NCI-H2107 treated with DMSO at 0.1 percent for 48 hours (cell line): ENCODE measurements around the gene LHFPL2.
"Not testable (repeated sequence)": the region's sequence is repeated elsewhere in the genome, so short reads cannot be mapped to it uniquely, and the experiment has no call there.

Experiments
- DNase-seq: peaks from one replicate; lab custom pipeline; 2025; ENCODE audit not compliant: unreplicated experiment; lab: John Stamatoyannopoulos, UW

The LHFPL2 gene, protein sequence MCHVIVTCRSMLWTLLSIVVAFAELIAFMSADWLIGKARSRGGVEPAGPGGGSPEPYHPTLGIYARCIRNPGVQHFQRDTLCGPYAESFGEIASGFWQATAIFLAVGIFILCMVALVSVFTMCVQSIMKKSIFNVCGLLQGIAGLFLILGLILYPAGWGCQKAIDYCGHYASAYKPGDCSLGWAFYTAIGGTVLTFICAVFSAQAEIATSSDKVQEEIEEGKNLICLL

DNA sequence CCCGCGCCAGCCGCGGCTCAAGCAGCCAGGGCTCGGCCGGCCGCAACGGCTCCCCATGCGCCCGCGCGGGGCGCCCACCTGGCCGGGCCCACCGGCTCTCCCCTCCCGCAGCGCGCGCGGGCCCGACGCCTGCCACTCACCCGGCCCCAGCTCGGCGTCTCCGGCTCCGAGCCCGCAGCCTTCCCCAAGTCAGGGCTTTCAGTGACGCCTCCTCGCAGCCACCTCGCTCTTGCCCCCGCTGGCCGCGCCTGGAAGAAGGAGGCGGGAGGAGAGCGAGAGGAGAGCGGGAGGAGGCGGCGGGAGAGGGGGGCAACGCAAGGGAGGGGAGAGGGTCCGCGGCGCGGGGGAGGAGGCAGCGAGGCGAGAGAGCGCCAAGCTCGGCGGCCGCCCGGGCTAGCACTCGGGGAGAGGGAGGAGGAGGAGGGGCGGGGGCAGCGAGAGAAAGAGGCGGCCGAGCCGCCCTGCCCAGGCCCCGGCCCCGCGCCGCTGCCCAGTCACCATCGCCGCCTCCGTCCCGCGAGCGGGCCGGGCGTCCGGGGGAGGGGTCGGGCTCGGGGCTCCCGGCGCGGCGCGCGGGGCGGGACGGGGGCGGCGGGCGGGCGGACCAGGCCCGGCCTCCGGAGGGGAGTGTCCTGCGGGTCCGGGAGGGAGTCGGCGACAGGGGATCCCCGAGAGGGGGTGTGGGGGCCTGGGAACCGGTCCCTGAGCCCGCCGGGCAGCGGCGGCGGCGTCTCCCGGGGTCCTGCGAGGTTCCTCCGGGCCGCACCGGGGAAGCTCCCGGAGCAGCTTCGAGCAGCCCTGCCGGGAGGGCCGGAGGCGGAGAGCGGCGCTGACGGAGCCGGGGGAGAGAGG lies at the start of gene LHFPL2:
LHFPL2 (minus strand) TSS at position 414 of the 852 bp plus-strand sequence. CDS start 138,559 bp downstream, outside the sequence.
- no peak for DNase-seq

DNA sequence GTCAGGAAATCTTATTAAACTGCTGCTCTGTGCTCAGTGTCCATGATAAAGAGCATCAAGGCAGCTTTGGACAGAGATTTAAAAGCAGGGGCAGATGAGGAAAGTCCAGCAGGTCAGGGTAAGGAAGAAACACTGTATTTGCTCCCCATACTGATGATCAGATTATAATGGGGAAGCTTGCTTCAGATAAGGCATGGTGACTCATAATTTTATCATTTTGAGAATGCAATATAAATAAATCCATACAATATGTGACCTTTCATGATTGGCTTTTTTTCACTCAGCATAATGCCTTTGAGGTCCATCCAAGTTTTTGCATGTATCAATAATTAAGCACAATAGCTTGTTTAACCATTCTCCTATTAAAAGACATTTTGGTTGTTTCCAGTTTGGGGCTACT lies 48.1 kb upstream of the LHFPL2 start:
- no peak for DNase-seq

DNA sequence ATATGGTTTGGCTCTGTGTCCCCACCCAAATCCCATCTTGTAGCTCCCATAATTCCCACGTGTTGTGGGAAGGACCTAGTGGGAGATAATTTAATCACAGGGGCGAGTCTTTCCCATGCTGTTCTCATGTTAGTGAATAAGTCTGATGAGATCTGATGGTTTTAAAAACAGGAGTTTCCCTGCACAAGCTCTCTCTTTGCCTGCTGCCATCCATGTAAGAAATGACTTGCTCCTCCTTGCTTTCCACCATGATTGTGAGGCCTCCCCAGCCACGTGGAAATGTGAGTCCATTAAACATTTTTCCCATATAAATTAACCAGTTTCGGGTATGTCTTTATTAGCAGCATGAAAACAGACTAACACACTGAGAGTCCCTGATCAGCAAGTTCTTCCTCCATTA lies 47.5 kb upstream of the LHFPL2 start:
- not testable (repeated sequence) for DNase-seq

DNA sequence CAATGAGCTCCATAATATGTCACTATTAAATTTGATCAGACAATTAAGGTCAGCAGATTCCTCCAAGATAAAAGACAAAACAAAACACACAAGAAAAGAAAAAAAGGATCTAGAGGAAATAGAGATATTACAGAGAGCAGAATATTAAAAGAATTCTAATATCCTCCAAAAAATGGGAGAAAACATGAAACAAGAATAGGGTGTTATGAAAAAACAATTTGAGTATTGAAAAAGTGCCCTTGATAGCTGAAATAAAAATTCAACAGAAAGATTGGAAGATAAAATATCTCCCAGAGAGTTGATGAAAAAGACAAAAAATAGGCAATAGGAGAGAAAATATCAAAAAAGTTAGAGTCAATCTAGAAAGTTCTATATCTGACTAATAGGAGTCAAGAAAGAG lies 44.8 kb upstream of the LHFPL2 start:
- no peak for DNase-seq

DNA sequence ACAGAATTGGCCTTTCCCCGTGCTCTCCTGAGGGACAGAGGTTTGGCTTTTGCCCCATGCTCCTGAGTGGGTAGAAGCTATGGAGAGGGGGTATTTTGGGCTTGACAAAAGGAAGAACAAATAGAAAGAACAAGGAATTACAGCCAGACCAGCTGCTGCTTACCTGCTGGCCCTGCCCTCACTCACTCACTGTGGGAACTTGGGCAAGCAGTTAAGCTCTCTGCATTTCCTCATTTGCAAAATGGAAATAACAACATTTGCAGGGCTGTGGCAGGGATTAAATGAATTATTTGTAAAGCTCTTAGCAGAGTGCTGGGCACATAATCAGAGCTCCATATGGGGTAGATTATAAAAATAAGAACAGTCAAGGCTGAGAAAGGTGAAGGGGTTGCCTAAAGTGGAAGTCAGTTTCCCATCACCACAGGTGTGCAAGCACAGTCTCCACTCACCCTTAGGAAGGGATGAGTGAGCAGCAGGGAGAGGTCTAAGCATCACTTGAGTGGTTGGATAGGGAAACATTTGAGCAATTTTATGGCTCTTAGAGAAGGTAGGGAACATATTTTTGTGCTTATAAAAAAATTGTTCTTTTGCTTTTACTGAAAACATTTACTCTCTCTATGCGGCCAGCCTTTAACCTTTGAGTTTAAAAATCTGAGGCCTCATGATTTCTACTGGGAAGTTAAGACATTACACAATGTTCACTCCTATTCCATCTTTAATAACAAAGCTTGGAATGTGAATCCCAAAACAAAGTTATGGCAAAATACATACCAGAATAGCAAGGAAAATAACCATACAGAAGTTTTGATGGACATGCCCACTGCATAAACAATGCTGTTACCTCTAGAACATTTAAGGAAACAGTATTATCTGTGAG lies 42.8 kb upstream of the LHFPL2 start:
- no peak for DNase-seq

DNA sequence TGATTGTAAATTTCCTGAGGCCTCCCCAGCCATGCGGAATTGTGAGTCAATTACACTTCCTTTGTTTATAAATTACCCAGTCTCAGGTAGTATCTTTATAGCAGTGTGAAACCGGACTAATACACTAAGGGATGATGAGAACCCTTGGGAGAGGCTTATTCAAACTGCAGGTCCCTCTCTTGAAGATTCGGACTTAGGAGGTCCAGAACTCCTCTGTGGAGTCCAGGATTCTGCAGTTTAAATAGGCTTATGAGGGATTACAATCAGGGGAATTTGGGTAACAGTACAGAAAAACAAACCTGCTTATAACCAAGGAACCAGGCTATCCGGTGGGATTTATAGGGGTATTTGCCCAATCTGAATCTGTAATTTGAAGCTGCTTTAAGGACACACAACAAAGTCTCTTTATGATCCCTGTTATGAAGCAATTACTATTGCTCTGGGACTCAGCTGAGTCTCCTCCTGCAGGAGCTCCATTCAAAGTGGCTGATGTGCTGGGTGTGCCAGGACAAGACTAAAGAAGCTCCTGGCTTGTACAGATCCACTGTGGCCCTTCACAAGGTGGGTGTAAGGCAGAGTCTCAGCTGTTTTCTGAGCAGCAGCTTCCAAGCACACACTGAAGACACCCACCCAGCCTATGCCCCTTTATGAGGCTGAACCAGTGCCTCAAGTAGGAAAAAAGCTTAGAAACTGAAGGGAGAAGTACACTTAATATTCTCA lies 41.8 kb upstream of the LHFPL2 start:
- no peak for DNase-seq

DNA sequence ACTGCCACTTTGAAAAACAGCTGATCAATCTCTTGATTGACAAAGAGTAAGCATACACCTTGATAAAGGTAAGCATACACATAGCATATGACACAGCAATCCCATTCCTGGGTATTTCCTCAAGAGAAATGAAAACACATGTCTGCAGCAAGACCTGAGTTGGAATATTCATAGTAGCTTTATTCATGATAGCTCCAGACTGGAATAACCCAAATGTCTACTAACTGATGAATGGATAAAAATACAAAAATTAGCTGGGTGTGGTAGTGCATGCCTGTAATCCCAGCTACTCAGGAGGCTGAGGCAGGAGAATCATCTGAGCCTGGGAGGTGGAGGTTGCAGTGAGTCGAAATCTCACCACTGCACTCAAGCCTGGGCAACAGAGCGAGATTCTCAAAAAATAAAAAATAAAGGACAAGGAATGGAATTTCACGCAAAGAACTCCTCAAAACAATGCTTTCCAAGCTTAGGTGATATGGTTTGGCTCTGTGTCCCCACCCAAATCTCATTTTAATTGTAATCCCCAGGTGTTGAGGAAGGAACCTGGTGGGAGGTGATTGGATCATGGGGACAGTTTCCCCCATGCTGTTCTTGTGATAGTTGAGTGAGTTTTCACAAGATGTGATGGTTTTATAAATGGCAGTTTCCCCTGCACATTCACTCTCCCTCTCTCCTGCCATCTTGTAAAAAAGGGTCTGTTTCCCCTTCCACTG lies 41.1 kb upstream of the LHFPL2 start:
- DNase-seq = no peak

DNA sequence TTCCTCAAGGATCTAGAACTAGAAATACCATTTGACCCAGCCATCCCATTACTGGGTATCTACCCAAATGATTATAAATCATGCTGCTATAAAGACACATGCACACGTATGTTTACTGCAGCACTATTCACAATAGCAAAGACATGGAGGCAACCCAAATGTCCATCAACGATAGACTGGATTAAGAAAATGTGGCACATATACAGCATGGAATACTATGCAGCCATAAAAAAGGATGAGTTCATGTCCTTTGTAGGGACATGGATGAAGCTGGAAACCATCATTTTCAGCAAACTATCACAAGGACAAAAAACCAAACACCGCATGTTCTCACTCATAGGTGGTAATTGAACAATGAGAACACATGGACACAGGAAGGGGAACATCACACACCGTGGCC lies 38.9 kb upstream of the LHFPL2 start:
- not testable (repeated sequence) for DNase-seq

DNA sequence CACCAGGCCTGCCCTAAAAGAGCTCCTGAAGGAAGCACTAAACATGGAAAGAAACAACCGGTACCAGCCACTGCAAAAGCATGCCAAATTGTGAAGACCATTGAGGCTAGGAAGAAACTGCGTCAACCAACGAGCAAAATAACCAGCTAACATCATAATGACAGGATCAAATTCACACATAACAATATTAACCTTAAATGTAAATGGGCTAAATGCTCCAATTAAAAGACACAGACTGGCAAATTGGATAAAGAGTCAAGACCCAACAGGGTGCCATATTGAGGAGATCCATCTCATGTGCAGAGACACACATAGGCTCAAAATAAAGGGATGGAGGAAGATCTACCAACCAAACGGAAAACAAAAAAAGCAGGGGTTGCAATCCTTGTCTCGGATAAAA lies 35.3 kb upstream of the LHFPL2 start:
- not testable (repeated sequence) for DNase-seq

DNA sequence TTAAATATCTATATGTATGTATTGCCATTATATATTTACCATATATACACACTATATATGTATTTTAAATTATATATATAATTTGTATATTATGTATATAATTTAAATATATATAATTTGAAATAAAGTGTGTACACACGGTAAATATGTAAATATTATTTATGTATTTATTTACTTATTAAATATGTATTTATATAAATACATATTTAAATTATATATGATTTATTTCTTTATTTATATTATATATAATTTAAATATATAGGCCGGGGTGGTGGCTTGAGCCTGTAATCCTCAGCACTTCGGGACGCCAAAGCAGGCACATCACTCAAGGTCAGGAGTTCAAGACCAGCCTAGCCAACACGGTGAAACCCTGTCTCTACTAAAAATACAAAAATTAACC lies 31.3 kb upstream of the LHFPL2 start:
- no peak for DNase-seq

DNA sequence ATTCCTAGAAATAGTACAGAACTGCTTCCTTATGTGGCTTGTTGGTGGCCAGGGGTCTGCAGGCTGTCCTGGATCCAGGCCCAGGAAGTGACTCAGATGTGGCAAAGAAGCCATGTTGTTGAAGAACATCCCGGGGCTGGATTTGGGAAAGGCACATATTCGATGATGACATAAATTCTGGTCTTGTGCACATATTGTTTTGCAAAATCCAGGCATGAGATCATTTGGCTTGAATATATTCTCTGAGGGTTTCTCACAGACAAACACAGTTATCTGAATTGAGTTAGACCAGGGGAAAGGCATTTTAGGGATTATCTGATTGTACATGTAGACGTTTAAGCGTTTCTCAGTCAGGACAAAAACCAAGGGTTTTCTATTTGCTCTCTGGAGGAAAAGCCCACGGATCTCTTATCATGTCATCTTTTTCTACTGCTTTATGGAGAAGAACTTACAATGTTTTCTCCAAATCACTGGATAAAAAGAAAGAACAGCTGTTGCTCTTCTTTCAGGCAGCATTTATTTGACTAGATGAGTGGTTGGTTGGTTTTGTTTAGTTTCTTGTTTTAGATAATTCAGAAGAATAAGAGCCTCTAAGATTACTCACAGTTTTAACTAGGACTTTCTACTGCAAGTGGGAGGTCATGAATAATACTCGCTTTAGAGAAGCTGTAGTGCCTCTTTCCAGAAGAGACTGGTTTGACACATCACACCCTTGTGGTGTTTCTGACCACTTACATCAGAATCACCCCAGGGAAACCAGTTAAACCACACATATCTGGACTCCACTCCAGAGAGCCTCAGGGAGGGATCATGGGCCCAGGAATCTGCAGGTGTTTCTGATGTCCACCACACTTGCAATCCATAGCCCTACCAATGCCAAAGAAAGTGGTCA lies 29.5 kb upstream of the LHFPL2 start:
- DNase-seq = no peak

DNA sequence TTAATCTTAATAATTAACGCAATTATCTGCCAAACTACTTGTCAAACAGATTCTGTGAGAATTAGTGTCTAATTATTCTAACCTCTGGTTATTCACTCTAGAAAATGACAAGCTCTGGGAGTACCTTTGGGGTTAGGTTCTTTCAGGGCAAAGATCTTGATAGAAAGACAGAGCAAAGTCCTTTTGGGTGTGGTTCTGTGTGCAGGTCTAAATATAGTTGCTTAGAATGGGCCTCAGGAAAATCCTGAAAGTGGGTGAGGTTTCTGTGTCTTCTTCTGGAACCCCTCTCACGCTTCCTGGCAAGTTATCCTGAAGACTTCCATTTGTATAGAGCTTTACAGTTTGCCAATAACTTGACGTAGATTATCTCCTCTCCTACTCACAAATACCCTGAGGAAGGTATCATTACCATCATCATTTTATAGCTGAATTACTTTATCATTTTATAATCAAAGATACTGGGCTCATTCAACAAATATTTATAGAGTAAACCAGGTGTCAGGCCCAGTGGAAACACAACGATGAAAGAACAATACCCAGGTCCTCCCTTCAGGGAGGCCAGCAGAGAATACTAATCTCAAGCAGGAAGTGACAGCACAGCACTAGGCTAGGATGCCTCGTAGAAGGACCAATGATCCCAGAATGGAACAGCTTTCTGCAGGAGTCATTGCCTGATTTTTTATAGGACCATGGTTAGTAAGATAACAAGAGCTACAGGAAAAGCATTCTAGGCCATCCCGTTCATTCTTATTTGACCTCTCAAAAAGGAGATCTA lies 27.6 kb upstream of the LHFPL2 start:
- no peak for DNase-seq

DNA sequence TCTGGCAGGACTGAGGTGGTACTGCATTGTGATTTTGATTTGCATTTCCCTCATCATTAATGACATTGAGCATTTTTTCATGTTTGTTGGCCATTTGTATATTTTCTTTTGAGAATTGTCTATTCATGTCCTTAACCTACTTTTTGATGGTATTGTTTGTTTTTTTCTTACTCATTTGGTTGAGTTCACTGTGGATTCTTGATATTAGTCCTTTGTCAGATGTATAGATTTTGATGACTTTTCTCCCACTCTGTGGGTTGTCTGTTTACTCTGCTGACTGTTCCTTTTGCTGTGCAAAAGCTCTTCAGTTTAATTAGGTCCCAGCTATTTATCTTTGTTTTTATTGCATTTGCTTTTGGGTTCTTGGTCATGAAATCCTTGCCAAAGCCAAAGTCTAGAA lies 25.3 kb upstream of the LHFPL2 start:
- DNase-seq = not testable (repeated sequence)

DNA sequence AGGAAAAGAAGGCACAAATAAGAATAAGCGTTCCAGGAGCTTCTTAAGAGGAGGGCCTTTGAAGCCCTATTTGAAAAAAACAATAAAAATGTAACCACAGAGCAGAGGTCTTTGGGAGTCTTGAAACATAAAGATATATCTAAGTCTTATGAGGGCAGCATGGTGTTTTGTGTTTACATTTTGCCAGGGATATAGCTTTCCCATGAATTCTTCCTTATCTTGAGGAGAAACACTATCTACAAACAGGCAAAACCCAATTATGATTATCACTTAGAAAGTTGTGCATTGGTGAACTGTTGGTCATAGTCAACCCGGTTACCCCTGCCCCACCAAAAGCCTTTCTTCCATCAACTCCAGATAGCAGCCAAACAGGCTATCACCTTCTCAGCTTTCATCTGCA lies 23.6 kb upstream of the LHFPL2 start:
- DNase-seq = no peak

DNA sequence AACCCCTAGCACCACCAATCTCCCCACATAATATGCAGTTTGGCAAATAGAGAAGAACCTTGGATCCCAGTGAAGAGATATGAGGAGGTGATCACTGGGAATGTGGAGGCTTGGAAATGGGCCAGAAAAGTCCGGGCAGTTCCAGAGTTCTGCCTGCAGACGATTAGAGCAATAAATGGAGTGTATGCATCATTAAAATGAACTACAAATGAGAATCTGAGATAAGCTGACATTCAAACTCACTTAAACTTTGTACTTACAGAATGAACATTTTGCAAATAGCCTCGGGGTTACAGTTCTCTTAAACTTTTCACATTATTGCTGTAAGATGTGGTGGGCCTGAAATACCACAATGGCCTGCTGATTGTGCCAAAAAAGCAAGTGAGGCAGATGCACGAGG lies 23.0 kb upstream of the LHFPL2 start:
- DNase-seq = no peak

DNA sequence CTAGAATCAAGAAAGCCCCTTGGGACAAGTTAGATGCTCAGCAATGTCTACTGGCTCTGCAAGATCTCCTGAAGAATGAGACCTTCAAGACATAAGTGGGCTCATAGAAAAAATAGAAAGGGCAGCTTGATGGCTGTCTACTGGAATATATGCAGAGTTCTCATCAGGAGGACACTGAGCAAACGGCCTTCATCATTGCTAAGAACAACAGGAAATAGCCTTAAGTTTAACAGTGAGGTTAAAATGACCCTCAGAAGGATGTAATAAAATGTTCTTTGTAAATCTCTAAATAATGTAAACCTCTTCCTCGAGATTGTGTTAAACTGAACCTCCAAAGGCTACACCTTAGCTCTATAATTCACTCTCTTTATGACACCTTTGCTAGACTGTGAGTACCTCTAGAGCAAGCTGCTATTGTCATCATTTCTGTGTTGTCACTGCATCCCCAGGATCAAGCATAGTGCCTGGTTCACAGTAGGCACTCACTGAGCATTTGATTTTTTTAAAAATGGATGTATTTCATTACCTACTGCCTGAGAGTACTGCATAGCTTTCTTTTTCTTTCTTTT lies 22.2 kb upstream of the LHFPL2 start:
- DNase-seq = no peak

DNA sequence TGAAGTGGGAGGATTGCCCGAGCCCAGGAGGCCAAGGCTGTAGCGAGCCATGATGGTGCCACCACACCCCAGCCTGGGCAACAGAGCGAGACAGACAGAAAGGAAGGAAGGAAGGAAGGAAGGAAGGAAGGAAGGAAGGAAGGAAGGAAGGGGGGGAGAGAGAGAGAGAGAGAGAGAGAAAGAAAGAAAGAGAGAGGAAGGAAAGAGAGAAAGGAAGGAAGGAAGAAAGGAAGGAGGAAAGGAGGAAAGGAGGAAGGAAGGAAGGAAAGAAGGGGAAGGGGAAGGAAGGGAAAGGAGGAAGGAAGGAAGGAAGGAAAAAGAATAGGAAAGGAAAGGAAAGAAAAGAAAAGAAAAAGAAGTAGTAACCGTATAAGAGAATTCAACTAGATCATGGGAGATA lies 20.8 kb upstream of the LHFPL2 start:
- DNase-seq = no peak

DNA sequence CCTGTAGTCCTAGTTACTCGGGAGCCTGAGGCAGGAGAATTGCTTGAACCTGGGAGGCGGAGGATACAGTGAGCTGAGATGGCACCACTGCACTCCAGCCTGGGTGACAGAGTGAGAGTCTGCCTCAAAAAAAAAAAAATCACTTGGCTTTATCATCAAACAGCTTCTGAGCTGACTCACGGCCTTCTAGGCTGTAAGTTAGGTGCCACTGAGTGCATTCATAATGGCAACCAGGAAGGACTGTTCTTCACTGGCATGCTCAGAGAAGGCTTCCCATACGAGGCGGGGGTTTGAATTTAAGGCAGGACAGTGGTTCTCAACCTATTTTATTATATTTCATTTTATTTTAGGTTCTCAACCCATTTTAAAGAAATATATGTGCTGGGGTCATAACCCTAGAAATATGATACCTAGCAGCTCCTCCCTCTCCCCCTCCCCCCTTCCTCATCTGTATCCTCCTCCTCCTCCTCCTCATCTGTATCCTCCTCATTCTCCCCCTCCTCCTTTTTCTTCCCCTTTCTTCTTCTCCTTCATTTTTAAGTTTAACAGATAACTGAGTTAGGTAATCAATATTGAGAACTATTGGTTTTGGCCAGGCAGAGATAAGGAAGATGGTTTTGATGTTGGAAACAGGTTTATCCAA lies 19.0 kb upstream of the LHFPL2 start:
- no peak for DNase-seq
